Measurements from ENCODE around the gene ZNF398. TPM values are rescaled to one million over a fixed set of nuclear protein-coding genes. Genes with fewer than 3 reads are reported as not detected.

The ZNF398 gene
- total and polyA plus RNA-seq, 9 of the 15 experiments (the other 6 are each of a cell fraction or from before 2014, with no cell fraction given) = 4.0 to 18.6 (median 10.4) TPM

DNA sequence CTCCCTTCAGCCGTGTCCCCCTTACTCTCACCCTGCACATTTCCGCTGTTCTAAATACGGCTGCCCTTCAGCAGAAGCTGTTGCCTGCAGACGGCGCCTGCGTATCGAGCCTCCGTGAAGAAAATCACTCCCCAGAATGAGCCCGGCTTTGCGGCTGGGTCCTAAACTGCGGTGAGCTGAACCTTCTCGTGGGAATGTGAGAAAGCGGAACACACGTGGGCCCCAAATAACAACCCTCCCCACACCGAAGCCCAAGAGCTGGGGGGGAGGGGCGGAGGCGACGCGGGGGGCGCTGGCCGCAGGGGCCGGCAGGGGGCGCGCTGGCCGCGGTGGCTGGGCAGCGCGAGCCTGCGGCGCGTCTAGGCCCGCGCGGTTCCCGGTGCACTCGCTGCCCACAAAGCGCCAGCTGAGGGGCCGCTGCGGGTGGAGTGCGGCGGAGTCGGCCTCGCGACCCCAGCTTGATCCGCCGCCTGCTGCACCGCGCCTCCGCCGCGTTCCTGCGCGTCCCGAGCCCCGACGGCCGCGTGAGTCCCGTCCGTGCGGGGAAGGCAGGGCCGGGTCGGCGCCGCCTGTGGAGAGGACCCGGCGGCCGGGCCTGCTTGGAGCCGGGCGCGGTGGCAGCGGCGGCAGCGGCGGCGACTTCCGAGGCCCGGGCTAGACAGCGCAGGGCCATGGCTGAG is at the start of gene ZNF398 (continued):
- TF ChIP-seq TAF1 (IDR thresholded peaks at IDR 0.05; ENCODE audit: control insufficient read depth, extremely low read depth, insufficient read depth, low read length, severe bottlenecking) (peak; percentile 84), JUNB (CRISPR knock-in tag; conservative IDR thresholded peaks at IDR 0.05) (no peak), SRSF1 (IDR thresholded peaks at IDR 0.05; ENCODE audit: low read depth, low read length) (no peak), ADNP (tag; IDR thresholded peaks at IDR 0.05) (peak; percentile 95), POLR2G (IDR thresholded peaks at IDR 0.05; ENCODE audit: low read depth, low read length) (peak; percentile 85), GABPB2 (CRISPR knock-in tag; conservative IDR thresholded peaks at IDR 0.05) (no peak), MEIS2 (IDR thresholded peaks at IDR 0.05; ENCODE audit: partially characterized antibody) (no peak), GTF2E2 (tag; IDR thresholded peaks at IDR 0.05) (no peak; the same call in 1 of the 2 replicates), ZFX (CRISPR knock-in tag; IDR thresholded peaks at IDR 0.05) (peak; percentile 67; the same call in 1 of the 2 replicates), ZNF778 (CRISPR knock-in tag; IDR thresholded peaks at IDR 0.05) (no peak), RERE (CRISPR knock-in tag; IDR thresholded peaks at IDR 0.05; ENCODE audit: borderline replicate concordance) (no peak), ZBTB11 (CRISPR knock-in tag; IDR thresholded peaks at IDR 0.05) (no peak; a peak in 2 of 6 replicates)

Data from K562 (cell line).